GM23338 (cell line): Measurements from ENCODE around the gene LTBP2. TPM values are rescaled to one million over a fixed set of nuclear protein-coding genes. Genes with fewer than 3 reads are reported as not detected.

Source experiments
- ATAC-seq: fragments of 200-7000 bp; cut with Tn5 transposase; 3 replicates; pipeline ENCODE4 v1.9.1; 2020
- DNase-seq: peaks from one replicate; pipeline ENCODE4 v3.0.0-alpha.2; 2015; ENCODE audit warnings: low spot score
- H2AFZ ChIP-seq: fragments of 200-600 bp; sonication (generic); 2 replicates; pipeline ENCODE4 v1.8.0; 2016; ENCODE audit warnings: antibody characterized with exemption, mild to moderate bottlenecking, moderate library complexity
- H3F3A ChIP-seq: fragments of 200-600 bp; sonication (generic); replicated peaks from 2 replicates; pipeline ENCODE4 v1.8.0; 2017; ENCODE audit warnings: antibody characterized with exemption, mixed run types, low read depth
- H3K27ac ChIP-seq: fragments of 200-600 bp; sonication (generic); 2 replicates; pipeline ENCODE4 v1.6.1; 2016; ENCODE audit warnings: low read depth
- H3K27me3 ChIP-seq: fragments of 200-600 bp; sonication (generic); 2 replicates; pipeline ENCODE4 v1.8.0; 2016; ENCODE audit warnings: mild to moderate bottlenecking, mixed run types, moderate library complexity; ENCODE audit not compliant: insufficient read depth
- H3K36me3 ChIP-seq: fragments of 200-600 bp; sonication (generic); 2 replicates; pipeline ENCODE4 v1.8.0; 2016; ENCODE audit warnings: mild to moderate bottlenecking; ENCODE audit not compliant: insufficient read depth
- H3K4me1 ChIP-seq: fragments of 200-600 bp; sonication (generic); 2 replicates; pipeline ENCODE4 v1.8.0; 2016; ENCODE audit warnings: mild to moderate bottlenecking, moderate library complexity; ENCODE audit not compliant: insufficient read depth
- H3K4me2 ChIP-seq: fragments of 200-600 bp; sonication (generic); 2 replicates; pipeline ENCODE4 v1.7.1; 2017; ENCODE audit warnings: mixed run types
- H3K4me3 ChIP-seq: fragments of 200-600 bp; sonication (generic); 2 replicates; pipeline ENCODE4 v1.6.1; 2016; ENCODE audit warnings: mixed run types
- H3K79me2 ChIP-seq: fragments of 200-600 bp; sonication (generic); replicated peaks from 2 replicates; pipeline ENCODE4 v1.8.0; 2017; ENCODE audit warnings: mild to moderate bottlenecking; ENCODE audit not compliant: insufficient read depth
- H3K9me2 ChIP-seq: fragments of 200-600 bp; sonication (generic); 2 replicates; pipeline ENCODE4 v1.8.0; 2017; ENCODE audit not compliant: insufficient read depth
- H4K20me1 ChIP-seq: fragments of 200-600 bp; sonication (generic); replicated peaks from 2 replicates; pipeline ENCODE4 v1.8.0; 2017; ENCODE audit warnings: mild to moderate bottlenecking; ENCODE audit not compliant: insufficient read depth
- H3K27ac Mint-ChIP-seq: 2 replicates; pipeline ENCODE4 v1.8.0; 2020; ENCODE audit warnings: inconsistent platforms, mild to moderate bottlenecking, moderate library complexity, mixed read lengths
- H3K27me3 Mint-ChIP-seq: 3 replicates; pipeline ENCODE4 v1.8.0; 2022; ENCODE audit warnings: low read depth, mild to moderate bottlenecking, moderate library complexity, mixed read lengths, inconsistent platforms; ENCODE audit not compliant: insufficient read depth, poor library complexity
- H3K36me3 Mint-ChIP-seq: 3 replicates; pipeline ENCODE4 v1.8.0; 2021; ENCODE audit warnings: low read depth, mild to moderate bottlenecking, inconsistent platforms, moderate library complexity, mixed read lengths
- H3K4me1 Mint-ChIP-seq: 3 replicates; pipeline ENCODE4 v1.8.0; 2020; ENCODE audit warnings: mild to moderate bottlenecking, inconsistent platforms, mixed read lengths
- H3K4me3 Mint-ChIP-seq: 3 replicates; pipeline ENCODE4 v1.8.0; 2021; ENCODE audit warnings: moderate library complexity, mild to moderate bottlenecking, inconsistent platforms, mixed read lengths
- H3K9me3 Mint-ChIP-seq: 3 replicates; pipeline ENCODE4 v1.8.0; 2020; ENCODE audit warnings: moderate library complexity, mild to moderate bottlenecking, inconsistent platforms, mixed read lengths
- ETS1 ChIP-seq: IDR thresholded peaks from 2 replicates; pipeline ENCODE4 v1.6.1; 2016; ENCODE audit warnings: antibody characterized with exemption
- EZH2phosphoT487 ChIP-seq: fragments of 200-600 bp; sonication (generic); IDR thresholded peaks from one replicate; pipeline ENCODE4 v1.8.1; 2018; ENCODE audit warnings: antibody characterized with exemption; ENCODE audit not compliant: unreplicated experiment
- NANOG ChIP-seq: IDR thresholded peaks from 2 replicates; pipeline ENCODE4 v1.6.1; 2016; ENCODE audit warnings: antibody characterized with exemption, borderline replicate concordance
- POLR2AphosphoS5 ChIP-seq: IDR thresholded peaks from 2 replicates; pipeline ENCODE4 v1.6.1; 2016; ENCODE audit warnings: antibody characterized with exemption, low read depth
- REST ChIP-seq: IDR thresholded peaks from one replicate; pipeline ENCODE4 v1.6.1; 2018; ENCODE audit warnings: antibody characterized with exemption; ENCODE audit not compliant: unreplicated experiment
- STAT1 ChIP-seq: IDR thresholded peaks from one replicate; pipeline ENCODE4 v1.6.1; 2016; ENCODE audit warnings: antibody characterized with exemption; ENCODE audit not compliant: unreplicated experiment
- polyA plus RNA-seq: library from polyadenylated mRNA; unstranded; fragments of >200 nt; fragmentation: Nextera tagmentation; extraction: Ambion mirVana; gene quantifications from 2 replicates; pipeline ENCODE4 v1.2.1, GENCODE V29; 2016
- total RNA-seq: library from RNA; depleted of rRNA; stranded (reverse); fragments of >200 nt; shearing (Covaris generic); gene quantifications from 2 replicates; pipeline ENCODE4 v1.2.3, GENCODE V29; 2014
- TF ChIP-seq, protein P1 (sequence below), 2 experiments: fragments of 200-600 bp in 1 of 2; sonication (generic) in 1 of 2; conservative IDR thresholded peaks; 2 replicates each; pipeline versions ENCODE4 v1.5.1 to v1.6.1; 2016 to 2017; ENCODE audit warnings: antibody characterized with exemption in 2 of 2, low read depth in 2 of 2, mild to moderate bottlenecking in 2 of 2, moderate library complexity in 1 of 2

The LTBP2 gene
- total and polyA plus RNA-seq, 2 experiments from 2014 or later, result 0.27 to 0.49 TPM

GRCh38 chr14:74459289-74459946 is 152.6 kb downstream of the LTBP2 start:
- Mint-ChIP-seq H3K27ac (0 out of 2 replicates have a peak overlapping the region, but pooled peaks have one; percentile 16), H3K4me1 (peaks cover 12% of the 10 kb centered on the region; the same call in 2 of the 3 replicates), H3K4me3 (no peak overlapping the region), H3K9me3 (peaks cover 14% of the 10 kb centered on the region), H3K27me3 (peaks cover 5% of the 10 kb centered on the region), H3K36me3 (peaks cover 7% of the 10 kb centered on the region; the same call in 1 of the 3 replicates)
- Histone ChIP-seq H3K27me3 (no peaks in the 10 kb centered on the region), H3F3A (no peaks in the 10 kb centered on the region), H3K4me3 (no peak overlapping the region), H2AFZ (peak overlapping the region; percentile 81; the same call in 1 of the 2 replicates), H3K36me3 (no peaks in the 10 kb centered on the region), H3K4me2 (no peak overlapping the region), H3K79me2 (no peaks in the 10 kb centered on the region), H3K4me1 (peaks cover 6% of the 10 kb centered on the region; the same call in 1 of the 2 replicates), H4K20me1 (no peaks in the 10 kb centered on the region), H3K9me2 (no peaks in the 10 kb centered on the region), H3K27ac (no peak overlapping the region)
- ATAC-seq (peak; percentile 97), DNase-seq (peak; percentile 81)
- TF ChIP-seq EZH2phosphoT487, result no peak
- no peak for TF ChIP-seq POLR2AphosphoS5
- TF ChIP-seq, protein P1, sequence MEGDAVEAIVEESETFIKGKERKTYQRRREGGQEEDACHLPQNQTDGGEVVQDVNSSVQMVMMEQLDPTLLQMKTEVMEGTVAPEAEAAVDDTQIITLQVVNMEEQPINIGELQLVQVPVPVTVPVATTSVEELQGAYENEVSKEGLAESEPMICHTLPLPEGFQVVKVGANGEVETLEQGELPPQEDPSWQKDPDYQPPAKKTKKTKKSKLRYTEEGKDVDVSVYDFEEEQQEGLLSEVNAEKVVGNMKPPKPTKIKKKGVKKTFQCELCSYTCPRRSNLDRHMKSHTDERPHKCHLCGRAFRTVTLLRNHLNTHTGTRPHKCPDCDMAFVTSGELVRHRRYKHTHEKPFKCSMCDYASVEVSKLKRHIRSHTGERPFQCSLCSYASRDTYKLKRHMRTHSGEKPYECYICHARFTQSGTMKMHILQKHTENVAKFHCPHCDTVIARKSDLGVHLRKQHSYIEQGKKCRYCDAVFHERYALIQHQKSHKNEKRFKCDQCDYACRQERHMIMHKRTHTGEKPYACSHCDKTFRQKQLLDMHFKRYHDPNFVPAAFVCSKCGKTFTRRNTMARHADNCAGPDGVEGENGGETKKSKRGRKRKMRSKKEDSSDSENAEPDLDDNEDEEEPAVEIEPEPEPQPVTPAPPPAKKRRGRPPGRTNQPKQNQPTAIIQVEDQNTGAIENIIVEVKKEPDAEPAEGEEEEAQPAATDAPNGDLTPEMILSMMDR (conservative IDR thresholded peaks at IDR 0.05; ENCODE audit: low read depth in 2 of 2), result peak; percentile 66 to 78
- no peak for TF ChIP-seq STAT1
- TF ChIP-seq NANOG, result no peak

DNA sequence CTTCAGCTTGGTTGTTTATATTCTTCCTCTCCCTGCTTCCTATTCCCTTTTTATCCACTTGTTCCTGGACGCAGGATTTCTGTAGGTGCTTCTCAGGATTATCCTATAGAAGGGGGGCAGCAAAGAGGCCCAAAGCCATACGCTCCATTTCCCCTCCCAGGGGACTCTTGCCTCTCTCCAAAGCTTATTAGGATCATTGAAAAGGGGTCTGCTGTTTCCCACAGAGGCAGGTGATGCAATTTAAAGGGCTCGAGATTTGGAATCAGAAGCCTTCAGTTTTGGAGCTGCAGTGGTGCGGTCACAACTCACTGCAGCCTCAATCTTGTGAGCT is 154.5 kb downstream of the LTBP2 start:
- peaks cover 6% of the 10 kb centered on the region; the same call in 1 of the 2 replicates for H3K4me1 ChIP-seq
- H3K4me1 Mint-ChIP-seq, result peaks cover 12% of the 10 kb centered on the region; the same call in 2 of the 3 replicates
- H3K4me3 ChIP-seq, result no peak overlapping the region
- H3K4me2 ChIP-seq, result no peak overlapping the region
- H3K9me3 Mint-ChIP-seq, result peaks cover 27% of the 10 kb centered on the region
- peaks cover 5% of the 10 kb centered on the region for H3K27me3 Mint-ChIP-seq
- H3K9me2 ChIP-seq, result no peaks in the 10 kb centered on the region
- no peaks in the 10 kb centered on the region for H3F3A ChIP-seq
- peaks cover 7% of the 10 kb centered on the region for H3K36me3 Mint-ChIP-seq
- H4K20me1 ChIP-seq, result no peaks in the 10 kb centered on the region
- H3K27me3 ChIP-seq, result no peaks in the 10 kb centered on the region
- no peak for DNase-seq
- no peak for ATAC-seq
- H3K79me2 ChIP-seq, result no peaks in the 10 kb centered on the region
- H3K36me3 ChIP-seq, result no peaks in the 10 kb centered on the region
- H3K27ac ChIP-seq, result no peak overlapping the region
- no peak overlapping the region for H3K27ac Mint-ChIP-seq
- H2AFZ ChIP-seq, result no peak overlapping the region
- no peak overlapping the region for H3K4me3 Mint-ChIP-seq
- TF ChIP-seq REST (no peak), ETS1 (no peak)
- TF ChIP-seq, protein P1 (conservative IDR thresholded peaks at IDR 0.05; ENCODE audit: low read depth in 2 of 2), result no peak
